Muscle of leg (tissue), 11 donors: ENCODE data around the gene DUSP22. TPM values are rescaled to one million over a fixed set of nuclear protein-coding genes. Genes with fewer than 3 reads are reported as not detected.
A peak's percentile ranks its signal among the peaks of the same experiment; 100 is the strongest.
"Not testable (repeated sequence)": the region's sequence is repeated elsewhere in the genome, so short reads cannot be mapped to it uniquely, and the experiment has no call there.

Source experiments
- DNase-seq: peaks from one replicate; pipeline ENCODE4 v3.0.0; 2013
- H3K27ac ChIP-seq: one replicate; pipeline ENCODE4 v1.5.1; 2013; ENCODE audit warnings: mild to moderate bottlenecking, low read length, control low read depth
- H3K27me3 ChIP-seq: one replicate; pipeline ENCODE4 v1.6.1; 2013; ENCODE audit warnings: low read length; ENCODE audit not compliant: control insufficient read depth, insufficient read depth
- H3K36me3 ChIP-seq: one replicate; pipeline ENCODE4 v1.6.1; 2013; ENCODE audit warnings: low read length; ENCODE audit not compliant: control insufficient read depth, insufficient read depth
- H3K4me1 ChIP-seq: one replicate; pipeline ENCODE4 v1.6.1; 2013; ENCODE audit warnings: low read length; ENCODE audit not compliant: control insufficient read depth, insufficient read depth
- H3K4me3 ChIP-seq: one replicate; pipeline ENCODE4 v1.5.1; 2013; ENCODE audit warnings: low read length, control low read depth
- H3K9me3 ChIP-seq: replicated peaks from 2 replicates; pipeline ENCODE4 v1.6.1; 2013; ENCODE audit warnings: low read depth, low read length; ENCODE audit not compliant: control insufficient read depth
- WGBS: methylation state at CpG from one replicate; pipeline ENCODE4 v1.1.5; 2013; ENCODE audit warnings: missing lambda C conversion rate; ENCODE audit not compliant: insufficient coverage; 5-methylcytosine and 5-hydroxymethylcytosine counted together
- polyA plus RNA-seq, 8 donors: library from polyadenylated mRNA; unstranded; fragments of 120-200 nt; gene quantifications; one replicate each; pipeline versions ENCODE4 v1.2.1 to v1.2.3, GENCODE V29; 2013; ENCODE audit warnings: inconsistent platforms in 1 of 8, low replicate concordance in 1 of 8; ENCODE audit not compliant: insufficient read length in 8 of 8, insufficient read depth in 1 of 8
- total RNA-seq: library from RNA; stranded (reverse); fragments of 120-200 nt; gene quantifications from one replicate; pipeline ENCODE4 v1.2.4, GENCODE V29; 2013

The DUSP22 gene
- total and polyA plus RNA-seq, 9 donors, result 20.7 to 35.5 (median 28.9) TPM

GRCh38 chr6:370555-370954 is 78.3 kb downstream of the DUSP22 start:
- Histone ChIP-seq H3K27me3 (peaks cover 34% of the 10 kb centered on the region), H3K36me3 (no peaks in the 10 kb centered on the region), H3K9me3 (peaks cover 23% of the 10 kb centered on the region), H3K4me3 (no peak overlapping the region), H3K4me1 (peaks cover 9% of the 10 kb centered on the region), H3K27ac (no peak overlapping the region)
- WGBS, result 72% methylated on average over 6 of the region's 6 CpGs
- DNase-seq, result no peak

- peaks cover 30% of the 10 kb centered on the region for H3K27me3 ChIP-seq
These were observed 79.6 kb downstream of the DUSP22 start for GRCh38 chr6:371851-372250.

GRCh38 chr6:372336-372911 is 80.1 kb downstream of the DUSP22 start:
- Histone ChIP-seq H3K9me3 (peaks cover 17% of the 10 kb centered on the region), H3K27me3 (peaks cover 30% of the 10 kb centered on the region), H3K27ac (no peak overlapping the region), H3K4me1 (peaks cover 6% of the 10 kb centered on the region), H3K36me3 (no peaks in the 10 kb centered on the region), H3K4me3 (no peak overlapping the region)
- 64% methylated on average over 16 of the region's 16 CpGs for WGBS
- DNase-seq, result no peak

More at GRCh38 chr6:371851-372250, 79.6 kb downstream of the DUSP22 start:
- not testable (repeated sequence) for DNase-seq, H3K36me3 ChIP-seq, H3K27ac ChIP-seq, H3K4me3 ChIP-seq, H3K4me1 ChIP-seq
- H3K9me3 ChIP-seq, result peaks cover 19% of the 10 kb centered on the region
- WGBS, result 91% methylated on average over 2 of the region's 2 CpGs

GRCh38 chr6:373031-373430 is 80.7 kb downstream of the DUSP22 start:
- H3K4me3 ChIP-seq, result no peak overlapping the region
- H3K27me3 ChIP-seq, result peaks cover 26% of the 10 kb centered on the region
- H3K27ac ChIP-seq, result no peak overlapping the region
- no peak for DNase-seq
- no peaks in the 10 kb centered on the region for H3K36me3 ChIP-seq
- H3K9me3 ChIP-seq, result peaks cover 15% of the 10 kb centered on the region
- peaks cover 6% of the 10 kb centered on the region for H3K4me1 ChIP-seq
- WGBS, result 86% methylated on average over 7 of the region's 8 CpGs

GRCh38 chr6:373773-374724 is 81.8 kb downstream of the DUSP22 start:
- Histone ChIP-seq H3K9me3 (peaks cover 17% of the 10 kb centered on the region), H3K4me1 (peaks cover 6% of the 10 kb centered on the region), H3K27me3 (peaks cover 24% of the 10 kb centered on the region), H3K36me3 (no peaks in the 10 kb centered on the region), H3K27ac (no peak overlapping the region), H3K4me3 (no peak overlapping the region)
- DNase-seq, result peak; percentile 23
- 62% methylated on average over 26 of the region's 26 CpGs for WGBS

GRCh38 chr6:374956-375355 is 82.7 kb downstream of the DUSP22 start:
- Histone ChIP-seq H3K27ac (no peak overlapping the region), H3K27me3 (peaks cover 27% of the 10 kb centered on the region), H3K36me3 (no peaks in the 10 kb centered on the region), H3K9me3 (peaks cover 21% of the 10 kb centered on the region), H3K4me1 (peaks cover 6% of the 10 kb centered on the region), H3K4me3 (no peak overlapping the region)
- DNase-seq, result no peak
- 77% methylated on average over 8 of the region's 8 CpGs for WGBS

GRCh38 chr6:376827-377640 is 84.7 kb downstream of the DUSP22 start:
- 82% methylated on average over 9 of the region's 10 CpGs for WGBS
- no peak overlapping the region for H3K4me3 ChIP-seq
- H3K9me3 ChIP-seq, result peaks cover 18% of the 10 kb centered on the region
- no peak overlapping the region for H3K27ac ChIP-seq
- H3K36me3 ChIP-seq, result no peaks in the 10 kb centered on the region
- no peak for DNase-seq
- H3K4me1 ChIP-seq, result peaks cover 6% of the 10 kb centered on the region
- H3K27me3 ChIP-seq, result peaks cover 26% of the 10 kb centered on the region

GRCh38 chr6:377641-378020 is 85.3 kb downstream of the DUSP22 start:
- H3K27me3 ChIP-seq, result peaks cover 20% of the 10 kb centered on the region
- DNase-seq, result not testable (repeated sequence)

GRCh38 chr6:378090-378957 is 86.0 kb downstream of the DUSP22 start:
- H3K27me3 ChIP-seq, result peaks cover 14% of the 10 kb centered on the region
- WGBS, result 81% methylated on average over 24 of the region's 24 CpGs

More at GRCh38 chr6:377641-378020, 85.3 kb downstream of the DUSP22 start:
- not testable (repeated sequence) for H3K27ac ChIP-seq, H3K36me3 ChIP-seq, H3K4me1 ChIP-seq, H3K4me3 ChIP-seq
- 84% methylated on average over 9 of the region's 13 CpGs for WGBS
- peaks cover 16% of the 10 kb centered on the region for H3K9me3 ChIP-seq

More at GRCh38 chr6:378090-378957, 86.0 kb downstream of the DUSP22 start:
- DNase-seq, result no peak
- Histone ChIP-seq H3K27ac (no peak overlapping the region), H3K4me3 (no peak overlapping the region), H3K9me3 (peaks cover 10% of the 10 kb centered on the region), H3K36me3 (no peaks in the 10 kb centered on the region), H3K4me1 (peaks cover 6% of the 10 kb centered on the region)
